GM19438 (cell line): ENCODE data around the gene DLL4.
"Not testable (repeated sequence)": the region's sequence is repeated elsewhere in the genome, so short reads cannot be mapped to it uniquely, and the experiment has no call there.

Source experiments
- ATAC-seq: cut with Tn5 transposase; IDR thresholded peaks from one replicate; pipeline ENCODE4 v1.9.1; 2021; ENCODE audit warnings: low read depth; ENCODE audit not compliant: unreplicated experiment

DLL4 gene

DNA sequence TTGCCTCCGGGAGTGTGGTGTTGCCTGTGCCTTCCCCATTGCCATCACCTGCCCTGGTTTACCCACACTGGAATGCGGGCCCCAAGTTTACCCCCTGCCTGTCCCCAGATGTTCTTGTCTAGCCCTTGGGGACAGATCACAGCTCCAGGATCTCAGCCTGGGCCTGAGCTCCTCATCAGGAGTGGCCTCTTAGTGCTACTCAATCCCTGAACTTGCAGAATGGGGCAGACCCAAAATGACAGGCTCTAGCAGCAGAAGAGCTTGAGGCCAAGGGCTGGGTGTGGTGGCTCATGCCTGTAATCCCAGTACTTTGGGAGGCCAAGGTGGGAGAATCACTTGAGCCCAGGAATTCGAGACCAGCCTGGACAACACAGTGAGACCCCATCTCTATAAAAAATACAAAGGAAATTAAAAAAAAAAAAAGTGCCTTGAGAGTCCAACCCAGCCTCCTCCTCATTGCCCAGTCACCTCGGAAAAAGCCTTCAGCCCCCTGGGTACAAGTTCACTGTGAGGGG is 28.0 kb downstream of the DLL4 start:
- no peak for ATAC-seq

DNA sequence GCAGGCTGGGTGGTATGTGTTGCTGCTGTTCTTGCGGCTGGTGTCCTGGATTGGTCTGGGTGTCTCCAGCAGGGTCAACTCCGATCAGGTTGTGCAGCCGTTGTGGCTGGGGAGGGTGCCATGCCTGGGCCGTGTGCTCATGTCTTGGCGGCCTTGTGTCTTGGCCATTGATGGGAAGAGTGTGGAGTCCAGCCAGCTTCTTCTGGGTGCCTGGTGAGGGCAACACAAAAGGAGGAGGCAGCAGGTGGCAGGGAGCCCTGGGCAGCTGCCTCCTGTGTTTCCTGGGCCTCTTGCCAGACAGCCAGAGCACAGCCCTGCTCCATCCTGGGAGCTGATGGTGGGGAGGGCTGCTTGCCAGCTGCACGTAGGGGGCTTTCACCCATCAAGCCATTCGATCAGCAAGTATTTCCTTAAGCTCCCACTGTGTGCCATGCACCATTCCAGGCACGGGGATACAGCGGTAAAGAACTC is 28.5 kb downstream of the DLL4 start:
- ATAC-seq, result no peak

DNA sequence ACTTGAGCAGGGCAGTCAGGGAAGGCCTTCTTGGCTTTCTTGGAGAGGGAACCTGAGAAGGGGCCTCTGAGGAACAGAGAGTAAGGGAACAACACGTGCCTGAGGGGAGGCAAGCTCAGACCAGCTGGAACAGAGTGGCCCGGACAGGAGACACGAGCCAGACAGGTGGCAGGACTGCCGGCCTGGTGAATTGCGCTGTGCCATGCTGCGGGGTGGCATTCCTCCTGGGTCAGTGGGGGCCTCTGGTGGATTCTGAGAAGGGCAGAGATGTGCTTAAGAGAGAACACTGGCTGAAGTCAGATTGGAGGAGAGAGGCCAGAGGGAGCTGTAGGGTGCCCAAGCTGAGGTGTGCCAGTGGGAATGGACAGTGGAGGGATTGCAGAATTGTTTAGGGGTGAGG is 29.0 kb downstream of the DLL4 start:
- no peak for ATAC-seq

DNA sequence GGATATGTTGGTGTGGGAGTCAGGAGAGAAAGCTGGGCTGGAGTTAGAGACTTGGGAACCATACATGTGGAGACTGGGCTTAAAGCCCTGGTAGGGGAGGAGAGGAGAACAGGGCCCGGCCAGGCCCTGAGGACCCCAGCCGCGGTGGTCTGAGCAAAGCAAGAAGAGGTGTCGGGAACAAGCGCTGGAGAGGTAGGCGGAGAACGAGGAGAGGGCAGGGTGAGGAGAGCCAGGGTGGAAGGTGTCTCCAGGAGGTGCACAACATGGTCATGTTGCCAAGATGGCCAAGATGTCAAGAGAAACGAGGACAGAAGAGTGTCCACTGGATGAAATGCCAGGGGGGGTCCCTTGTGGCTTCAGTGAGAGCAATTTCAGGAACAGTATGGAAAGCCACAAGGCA is 29.6 kb downstream of the DLL4 start:
- ATAC-seq, result no peak

DNA sequence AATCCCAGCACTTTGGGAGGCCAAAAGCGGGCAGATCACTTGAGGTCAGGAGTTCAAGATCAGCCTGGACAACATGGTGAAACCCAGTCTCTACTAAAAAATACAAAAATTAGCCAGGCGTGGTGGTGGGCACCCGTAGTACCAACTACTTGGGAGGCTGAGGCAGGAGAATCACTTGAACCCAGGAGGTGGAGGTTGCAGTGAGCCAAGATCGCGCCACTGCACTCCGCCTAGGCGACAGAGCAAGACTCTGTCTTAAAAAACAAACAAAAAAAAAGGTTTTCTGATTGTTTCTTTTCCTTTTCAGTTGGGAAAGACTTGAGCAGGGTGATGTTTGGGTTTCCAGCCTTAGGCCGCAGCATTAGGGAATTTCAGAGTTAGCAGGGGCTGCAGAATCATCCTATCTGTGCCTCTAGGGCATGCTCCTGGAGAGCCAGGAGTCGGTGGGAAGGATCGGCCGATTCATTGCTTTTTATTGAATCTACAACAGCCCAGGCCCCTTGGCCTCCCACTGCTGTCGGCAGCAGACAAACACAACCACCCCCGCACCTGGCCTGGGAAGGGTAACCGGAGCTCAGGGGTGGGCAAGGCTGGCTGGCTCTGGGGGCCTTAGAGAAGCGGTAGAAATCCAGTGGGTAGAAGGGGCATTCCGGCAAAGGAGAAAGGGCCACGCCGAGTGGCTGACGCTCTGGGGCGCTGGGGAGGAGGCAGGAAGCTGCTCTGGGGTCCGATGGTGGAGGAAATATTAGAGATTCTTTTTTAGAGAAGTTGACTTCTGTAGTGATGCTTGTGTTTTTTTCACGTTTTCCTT is 30.4 kb downstream of the DLL4 start:
- ATAC-seq, result no peak

DNA sequence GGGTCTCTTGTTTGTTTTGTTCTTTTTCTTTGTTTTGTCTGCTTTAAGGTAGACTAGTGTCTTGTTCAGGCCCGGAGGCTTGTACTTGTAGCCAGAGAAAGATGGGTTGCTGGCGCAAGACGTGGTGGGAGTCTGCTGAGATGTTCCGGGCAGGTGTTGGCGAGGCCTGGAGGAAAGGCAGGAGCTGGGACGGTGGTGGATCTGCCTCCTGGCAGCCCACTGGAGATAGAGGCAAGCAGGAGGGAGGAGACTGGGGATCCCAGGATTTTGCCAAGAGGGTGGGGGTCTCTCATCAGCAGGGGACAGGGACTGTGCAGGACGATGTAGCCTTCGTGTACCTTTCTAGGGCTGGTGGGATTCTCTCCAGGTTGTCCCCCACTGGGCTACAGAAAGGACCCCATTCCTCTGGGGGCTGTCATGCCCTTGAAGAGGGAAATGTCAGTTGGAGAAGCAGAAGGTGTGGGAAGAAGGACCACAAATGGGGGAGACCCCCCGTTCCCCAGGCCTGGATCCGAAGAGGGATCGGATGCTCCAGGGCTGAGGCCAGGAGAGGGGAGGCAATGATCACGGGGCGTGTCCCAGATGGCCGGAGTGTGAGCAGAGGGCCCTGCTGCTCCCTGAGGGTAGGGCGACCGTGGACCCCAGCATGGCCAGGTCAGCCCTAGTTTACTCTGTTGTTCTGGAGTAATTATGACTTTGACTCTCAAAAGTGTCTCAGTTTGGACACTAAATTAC is 31.2 kb downstream of the DLL4 start:
- ATAC-seq, result no peak

DNA sequence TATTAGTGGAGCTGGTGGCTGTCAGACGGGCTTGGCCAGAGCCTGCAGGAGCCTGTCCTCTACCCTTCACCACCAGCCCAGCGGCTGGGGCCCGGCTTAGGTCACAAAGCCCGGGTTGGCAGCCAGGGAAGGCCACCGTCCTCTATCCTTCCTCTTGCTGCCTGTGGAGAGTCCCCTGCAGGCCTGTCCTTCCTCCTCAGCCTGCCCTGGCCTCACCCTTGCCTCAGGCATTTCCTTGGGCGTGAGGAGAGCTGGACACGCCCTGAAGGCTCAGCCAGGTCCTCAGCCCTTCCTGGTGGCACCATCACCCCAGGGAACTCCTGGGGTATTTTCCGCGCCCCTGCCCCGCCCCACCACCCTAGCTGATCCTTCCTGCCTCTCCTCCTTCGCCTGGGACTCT is 31.8 kb downstream of the DLL4 start:
- ATAC-seq, result no peak

DNA sequence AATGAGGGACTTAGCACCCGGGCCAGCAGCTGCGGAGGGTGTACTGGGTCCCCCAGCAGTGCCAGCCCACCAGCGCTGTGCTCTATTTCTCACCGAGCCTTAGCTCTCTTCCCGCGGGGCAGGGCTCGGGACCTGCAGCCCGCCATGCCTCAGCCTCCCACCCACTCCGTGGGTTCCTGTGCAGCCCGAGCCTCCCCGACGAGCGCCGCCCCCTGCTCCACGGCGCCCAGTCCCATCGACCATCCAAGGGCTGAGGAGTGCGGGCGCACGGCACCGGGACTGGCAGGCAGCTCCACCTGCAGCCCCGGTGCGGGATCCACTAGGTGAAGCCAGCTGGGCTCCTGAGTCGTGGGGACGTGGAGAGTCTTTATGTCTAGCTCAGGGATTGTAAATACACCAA is 32.6 kb downstream of the DLL4 start:
- not testable (repeated sequence) for ATAC-seq

DNA sequence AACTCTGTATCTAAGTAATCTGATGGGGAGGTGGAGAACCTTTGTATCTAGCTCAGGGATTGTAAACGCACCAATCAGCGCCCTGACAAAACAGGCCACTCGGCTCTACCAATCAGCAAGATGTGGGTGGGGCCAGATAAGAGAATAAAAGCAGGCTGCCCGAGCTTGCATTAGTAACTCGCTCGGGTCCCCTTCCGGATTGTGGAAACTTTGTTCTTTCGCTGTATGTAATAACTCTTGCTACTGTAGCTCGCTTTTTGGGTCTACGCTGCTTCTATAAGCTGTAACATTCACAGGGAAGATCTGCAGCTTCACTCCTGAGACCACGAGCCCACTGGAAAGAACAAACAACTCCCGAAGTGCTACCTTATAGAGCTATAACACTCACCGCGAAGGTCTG is 33.2 kb downstream of the DLL4 start:
- not testable (repeated sequence) for ATAC-seq

DNA sequence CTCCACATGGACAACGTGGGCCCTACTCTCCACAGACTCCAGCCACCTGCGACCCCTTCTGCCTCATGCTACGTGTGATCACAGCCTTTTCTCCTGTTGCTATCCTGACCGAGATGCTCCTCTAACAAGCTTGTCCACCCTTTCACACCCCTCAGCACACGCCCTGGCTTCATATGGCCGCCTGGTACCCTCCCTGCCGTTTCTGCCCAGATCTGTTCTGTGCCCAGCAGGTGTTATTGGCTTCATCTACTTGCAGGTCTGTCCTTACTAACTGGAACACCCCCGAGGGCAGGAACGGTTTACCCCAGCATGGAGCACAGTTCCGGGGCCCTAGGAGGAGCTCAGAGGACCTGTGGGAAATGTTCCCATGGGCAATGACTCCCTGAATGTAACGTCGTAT is 34.1 kb downstream of the DLL4 start:
- no peak for ATAC-seq

DNA sequence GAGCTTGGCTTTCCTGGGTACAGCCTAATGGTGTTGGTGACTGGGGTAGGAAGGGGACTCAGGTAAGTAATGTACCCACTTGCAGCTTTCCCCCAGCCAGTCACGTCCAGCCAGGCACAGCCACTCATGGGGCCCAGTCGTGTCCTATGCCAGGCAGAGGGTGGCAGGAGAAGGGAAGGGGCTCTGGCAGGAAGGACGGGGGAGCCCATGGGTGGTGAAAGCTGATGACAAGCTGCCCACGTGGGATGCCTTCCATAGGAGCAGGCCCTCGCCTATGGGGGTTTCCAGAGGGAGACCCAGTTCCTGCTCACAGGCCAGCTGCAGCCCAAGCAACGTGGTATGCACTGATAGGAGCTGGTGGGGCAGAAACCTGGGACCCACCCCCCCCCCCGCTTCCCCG is 34.9 kb downstream of the DLL4 start:
- ATAC-seq, result no peak

DNA sequence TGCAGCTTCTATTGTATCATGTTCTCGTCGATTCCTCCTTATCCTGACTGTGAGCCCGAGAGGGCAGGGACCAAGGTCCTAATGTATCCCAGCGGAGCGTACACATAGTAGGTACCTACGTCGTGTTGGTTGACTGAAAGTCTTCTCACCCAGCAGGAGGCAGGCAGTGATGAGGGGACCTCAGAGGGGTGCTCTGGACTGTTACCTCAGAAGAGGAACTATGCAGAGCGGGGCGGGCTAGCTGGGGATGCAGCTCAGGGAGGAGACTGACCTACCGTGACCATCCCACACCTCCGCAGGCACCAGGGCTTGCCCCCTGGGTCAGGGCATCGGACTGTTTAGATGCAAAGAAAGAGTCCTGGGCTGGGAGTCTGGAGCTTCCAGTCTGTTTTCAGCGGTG is 35.5 kb downstream of the DLL4 start:
- ATAC-seq, result no peak

DNA sequence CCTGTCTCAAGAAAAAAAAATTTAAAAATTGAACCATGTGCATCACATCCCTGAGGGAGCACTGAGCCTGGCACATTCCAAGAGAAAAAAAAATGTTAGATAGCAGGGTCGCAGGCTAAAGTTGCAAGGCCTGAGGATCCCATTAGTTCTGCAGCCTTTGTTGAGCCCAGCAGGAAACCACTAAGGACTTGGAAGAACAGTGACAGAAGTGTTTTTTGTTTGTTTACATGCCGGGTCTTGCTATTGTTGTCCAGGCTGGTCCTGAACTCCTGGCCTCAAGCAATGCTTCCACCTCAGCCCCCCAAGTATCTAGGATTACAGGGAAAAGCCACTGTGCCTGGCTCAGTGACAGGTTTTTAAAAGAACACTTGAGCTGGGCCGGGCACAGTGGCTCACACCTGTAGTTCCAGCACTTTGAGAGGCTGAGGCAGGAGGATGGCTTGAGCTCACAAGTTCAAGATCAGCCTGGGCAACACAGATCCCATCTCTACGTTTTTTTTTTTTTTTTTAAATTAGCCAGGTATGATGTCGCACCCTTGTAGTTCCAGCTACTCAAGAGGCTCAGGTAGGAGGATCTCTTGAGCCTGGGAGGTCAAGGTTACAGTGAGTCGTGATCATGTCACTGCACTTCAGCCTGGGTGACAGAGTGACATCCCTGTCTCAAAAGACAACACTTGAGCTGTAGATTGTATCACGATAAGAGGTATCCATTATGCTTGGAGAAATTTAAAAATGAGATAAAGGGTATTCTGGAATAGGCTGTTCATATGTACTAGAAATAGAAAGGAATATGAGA is 39.3 kb downstream of the DLL4 start:
- ATAC-seq, result no peak

DNA sequence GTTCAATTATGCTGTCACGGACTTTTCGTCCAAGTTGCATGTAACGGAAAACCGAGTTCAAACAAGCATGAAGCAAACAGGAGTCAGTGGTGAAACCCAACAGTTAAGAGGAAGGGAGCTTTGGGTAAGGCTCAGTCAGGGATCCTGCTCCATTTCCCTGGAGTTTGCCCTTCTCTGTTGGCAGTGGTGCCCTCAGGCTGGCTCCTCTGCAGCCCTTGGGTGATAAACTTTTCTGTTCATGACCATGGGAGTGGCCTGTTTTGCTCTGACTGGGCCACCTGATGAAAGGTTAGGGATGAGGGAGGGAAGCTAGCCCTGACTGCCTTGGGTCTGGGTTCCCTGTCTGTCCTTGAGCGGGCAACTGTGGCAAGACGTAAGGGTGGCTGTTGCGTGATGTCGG is 40.2 kb downstream of the DLL4 start:
- ATAC-seq, result no peak

DNA sequence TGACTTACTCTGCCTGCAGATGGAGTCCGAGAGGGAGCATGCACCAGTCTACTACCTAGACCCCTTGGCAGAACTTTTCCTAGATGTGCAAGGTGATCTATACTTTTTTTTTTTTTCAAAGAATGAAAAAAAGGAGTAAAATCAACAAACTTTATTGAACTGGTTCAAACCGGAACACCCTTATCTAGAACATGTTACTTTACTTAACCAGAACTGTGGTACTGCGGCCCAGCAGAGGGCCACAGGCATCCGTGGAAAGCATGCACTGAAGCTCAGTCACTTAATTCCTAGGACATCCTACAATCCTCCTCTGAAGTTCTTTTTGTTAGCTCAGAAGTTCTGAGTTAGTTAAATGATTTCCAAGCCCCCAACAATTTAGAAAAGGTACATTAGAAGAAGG is 45.7 kb downstream of the DLL4 start:
- no peak for ATAC-seq

DNA sequence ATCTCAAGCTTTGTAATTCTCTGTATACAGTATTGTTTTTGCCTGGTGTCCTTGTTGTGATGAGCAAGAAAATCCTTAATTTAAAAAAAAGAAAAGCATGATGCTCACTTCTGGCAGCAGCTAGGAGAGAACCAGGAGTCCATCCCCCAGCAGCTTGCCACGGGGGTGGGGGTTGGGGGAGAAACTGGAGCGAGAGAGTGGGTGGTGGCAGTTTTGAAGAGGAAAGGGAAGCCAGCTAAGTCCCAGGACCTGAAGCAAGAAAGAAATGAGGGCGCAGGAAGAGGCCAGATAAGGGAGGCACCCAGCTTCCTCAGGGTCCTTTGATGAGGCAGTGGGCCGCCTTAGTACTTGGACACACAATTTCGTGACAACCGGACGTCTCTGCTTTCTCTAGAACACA is 47.7 kb downstream of the DLL4 start:
- no peak for ATAC-seq

DNA sequence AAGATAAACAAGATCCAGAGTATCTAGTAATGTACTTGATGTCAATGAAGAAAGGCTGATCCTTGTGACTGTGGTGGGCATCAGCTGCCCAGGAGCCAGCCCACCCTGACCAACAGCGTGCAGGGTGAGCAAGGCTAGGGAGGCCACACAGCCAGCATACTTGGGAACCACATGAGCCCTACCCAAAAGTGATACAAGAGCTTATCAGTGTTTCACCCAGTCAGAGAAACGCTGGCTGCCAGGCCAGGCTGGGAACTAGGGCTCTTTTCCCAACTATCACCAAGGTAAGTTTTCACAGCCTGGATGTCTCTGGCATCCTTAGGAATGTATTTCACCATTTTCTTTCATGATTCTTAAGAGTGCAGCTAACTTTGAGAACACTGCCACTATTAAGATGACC is 49.0 kb downstream of the DLL4 start:
- ATAC-seq, result no peak

DNA sequence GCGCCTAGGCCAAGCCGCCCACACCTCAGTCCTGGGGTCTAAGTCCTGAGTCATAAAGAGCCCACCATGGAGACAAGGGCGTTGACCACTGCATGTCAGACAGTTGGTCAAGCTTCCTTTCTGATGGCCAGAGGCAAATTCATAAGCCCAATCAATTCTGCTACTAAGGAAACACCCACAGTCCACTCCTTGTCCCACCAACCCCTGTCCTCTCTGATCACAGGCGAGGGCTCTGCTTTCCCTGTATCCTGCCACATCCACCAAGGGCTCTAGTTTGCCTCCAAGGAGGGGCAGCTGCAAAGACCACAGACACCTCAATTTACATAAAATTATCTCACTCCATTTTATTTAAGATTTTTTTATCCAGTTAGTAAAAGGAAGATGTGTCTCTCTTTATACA is 49.4 kb downstream of the DLL4 start:
- ATAC-seq, result no peak

DNA sequence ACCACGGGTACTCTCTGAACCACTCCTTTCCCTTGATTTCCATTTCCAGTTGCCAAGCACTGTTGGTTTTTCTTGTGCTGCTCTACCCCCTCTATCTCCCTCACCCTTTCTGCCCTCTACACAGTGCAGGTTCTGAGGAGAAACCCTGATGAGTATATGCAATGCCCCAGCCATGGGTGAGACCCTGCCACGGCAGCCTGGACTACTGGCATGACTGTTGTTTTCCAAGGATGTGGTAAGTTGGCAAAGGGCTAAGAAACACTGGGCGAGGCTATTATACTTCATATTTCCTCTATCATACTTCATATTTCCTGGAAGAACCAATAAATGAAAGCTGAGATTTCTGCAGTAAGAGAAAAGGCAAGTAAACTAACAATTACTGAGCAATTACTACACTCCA is 52.0 kb downstream of the DLL4 start:
- ATAC-seq, result no peak

DNA sequence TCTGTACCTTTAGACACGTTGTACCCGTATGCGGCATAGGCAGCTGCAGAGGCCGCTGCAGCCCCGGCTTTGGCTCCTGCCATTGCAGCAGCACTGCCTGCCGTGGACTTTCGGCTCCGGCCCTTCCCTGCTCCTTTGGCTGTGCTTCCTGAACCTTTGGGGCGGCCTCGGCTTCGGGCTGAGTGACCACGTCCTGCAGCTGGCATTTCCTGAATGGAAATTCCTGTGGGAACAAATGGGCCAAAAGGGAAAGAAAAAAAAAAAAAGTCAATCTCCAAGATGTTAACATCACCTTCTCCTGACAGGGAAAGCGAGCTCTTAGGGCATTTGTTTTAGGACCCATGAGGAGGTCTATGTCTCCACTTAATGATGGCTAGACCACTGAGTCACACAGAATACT is 53.7 kb downstream of the DLL4 start:
- ATAC-seq, result no peak

DNA sequence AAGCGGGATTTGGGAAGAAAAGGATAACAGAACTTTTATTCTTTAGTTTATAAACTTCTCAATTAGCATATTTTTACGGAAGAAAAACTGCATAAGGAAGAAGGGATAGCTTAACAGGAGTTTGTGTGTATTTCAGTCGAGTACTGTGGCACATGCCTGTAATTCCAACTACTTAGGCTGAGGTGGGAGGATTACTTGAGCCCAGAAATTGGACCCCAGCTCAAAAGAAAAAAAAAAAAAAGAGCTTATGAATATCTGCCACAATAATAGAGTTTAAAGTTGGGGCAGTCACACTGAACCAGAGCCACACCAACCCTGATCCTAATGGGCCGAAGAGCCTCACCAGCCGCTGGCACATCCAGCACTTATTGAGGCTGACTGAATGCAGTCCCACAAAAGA is 55.3 kb downstream of the DLL4 start:
- no peak for ATAC-seq
